ENCODE measurements around the gene ASMTL.
"Not testable (repeated sequence)": the region's sequence is repeated elsewhere in the genome, so short reads cannot be mapped to it uniquely, and the experiment has no call there.

ASMTL gene

GRCh38 chrX:1442724-1443367, 9.9 kb downstream of the ASMTL start:
- no peak for FAIRE-seq
- no peak for DNase-seq (ENCODE audit: extremely low spot score, insufficient read length, low read depth)

- no peak for FAIRE-seq
- no peak for DNase-seq (ENCODE audit: extremely low spot score, insufficient read length, low read depth)
Observed at GRCh38 chrX:1442016-1442665, 10.6 kb downstream of the ASMTL start.

GRCh38 chrX:1440506-1440905, 12.2 kb downstream of the ASMTL start:
- DNase-seq (ENCODE audit: extremely low spot score, insufficient read length, low read depth) (no peak), FAIRE-seq (no peak)

- DNase-seq (ENCODE audit: extremely low spot score, insufficient read length, low read depth) (no peak), FAIRE-seq (no peak)
Observed at GRCh38 chrX:1435241-1435895, 17.3 kb downstream of the ASMTL start.

GRCh38 chrX:1434871-1435240, 17.9 kb downstream of the ASMTL start:
- no peak for FAIRE-seq
- DNase-seq (ENCODE audit: extremely low spot score, insufficient read length, low read depth), result no peak

GRCh38 chrX:1433646-1434357, 18.9 kb downstream of the ASMTL start:
- FAIRE-seq (no peak), DNase-seq (ENCODE audit: extremely low spot score, insufficient read length, low read depth) (no peak)

GRCh38 chrX:1430451-1430850, 22.3 kb downstream of the ASMTL start:
- DNase-seq (ENCODE audit: extremely low spot score, insufficient read length, low read depth) (no peak), FAIRE-seq (no peak)

GRCh38 chrX:1427756-1428155, 25.0 kb downstream of the ASMTL start:
- DNase-seq (ENCODE audit: extremely low spot score, insufficient read length, low read depth) (no peak), FAIRE-seq (no peak)

- not testable (repeated sequence) for DNase-seq (ENCODE audit: extremely low spot score, insufficient read length, low read depth); FAIRE-seq
Observed at GRCh38 chrX:1426321-1426720, 26.4 kb downstream of the ASMTL start.

- DNase-seq (ENCODE audit: extremely low spot score, insufficient read length, low read depth), result no peak
- no peak for FAIRE-seq
Observed at GRCh38 chrX:1425381-1425780, 27.3 kb downstream of the ASMTL start.

GRCh38 chrX:1424147-1424851, 28.4 kb downstream of the ASMTL start:
- DNase-seq (ENCODE audit: extremely low spot score, insufficient read length, low read depth) (no peak), FAIRE-seq (no peak)

GRCh38 chrX:1423215-1423614, 29.5 kb downstream of the ASMTL start:
- no peak for FAIRE-seq
- DNase-seq (ENCODE audit: extremely low spot score, insufficient read length, low read depth), result no peak

- DNase-seq (ENCODE audit: extremely low spot score, insufficient read length, low read depth) (no peak), FAIRE-seq (no peak)
Observed at GRCh38 chrX:1422135-1422465, 30.6 kb downstream of the ASMTL start.

- FAIRE-seq (no peak), DNase-seq (ENCODE audit: extremely low spot score, insufficient read length, low read depth) (no peak)
Observed at GRCh38 chrX:1421433-1422134, 31.1 kb downstream of the ASMTL start.

- FAIRE-seq (no peak), DNase-seq (ENCODE audit: extremely low spot score, insufficient read length, low read depth) (no peak)
Observed at GRCh38 chrX:1420371-1420770, 32.3 kb downstream of the ASMTL start.

- DNase-seq (ENCODE audit: extremely low spot score, insufficient read length, low read depth), result no peak
- FAIRE-seq, result no peak
Observed at GRCh38 chrX:1419545-1420355, 33.0 kb downstream of the ASMTL start.

GRCh38 chrX:1418901-1419544, 33.7 kb downstream of the ASMTL start:
- FAIRE-seq (no peak), DNase-seq (ENCODE audit: extremely low spot score, insufficient read length, low read depth) (no peak)

GRCh38 chrX:1417921-1418771, 34.6 kb downstream of the ASMTL start:
- DNase-seq (ENCODE audit: extremely low spot score, insufficient read length, low read depth) (no peak), FAIRE-seq (no peak)

Measured in GM18507 (cell line).